Renal cortical epithelial cell (primary cell): Measurements from ENCODE around the gene TCL1B. TPM values are rescaled to one million over a fixed set of nuclear protein-coding genes. Genes with fewer than 3 reads are reported as not detected.
"Not testable (repeated sequence)": the region's sequence is repeated elsewhere in the genome, so short reads cannot be mapped to it uniquely, and the experiment has no call there.

Experiments
- DNase-seq: peaks from one replicate; pipeline ENCODE4 v3.0.0-alpha.2; 2011; ENCODE audit warnings: low read depth
- total RNA-seq: library from RNA; depleted of rRNA; stranded (reverse); fragments of >200 nt; gene quantifications from 2 replicates; pipeline ENCODE4 v1.2.3, GENCODE V29; 2014

TCL1B gene, protein sequence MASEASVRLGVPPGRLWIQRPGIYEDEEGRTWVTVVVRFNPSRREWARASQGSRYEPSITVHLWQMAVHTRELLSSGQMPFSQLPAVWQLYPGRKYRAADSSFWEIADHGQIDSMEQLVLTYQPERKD
- total RNA-seq: not detected in 2 replicates

DNA sequence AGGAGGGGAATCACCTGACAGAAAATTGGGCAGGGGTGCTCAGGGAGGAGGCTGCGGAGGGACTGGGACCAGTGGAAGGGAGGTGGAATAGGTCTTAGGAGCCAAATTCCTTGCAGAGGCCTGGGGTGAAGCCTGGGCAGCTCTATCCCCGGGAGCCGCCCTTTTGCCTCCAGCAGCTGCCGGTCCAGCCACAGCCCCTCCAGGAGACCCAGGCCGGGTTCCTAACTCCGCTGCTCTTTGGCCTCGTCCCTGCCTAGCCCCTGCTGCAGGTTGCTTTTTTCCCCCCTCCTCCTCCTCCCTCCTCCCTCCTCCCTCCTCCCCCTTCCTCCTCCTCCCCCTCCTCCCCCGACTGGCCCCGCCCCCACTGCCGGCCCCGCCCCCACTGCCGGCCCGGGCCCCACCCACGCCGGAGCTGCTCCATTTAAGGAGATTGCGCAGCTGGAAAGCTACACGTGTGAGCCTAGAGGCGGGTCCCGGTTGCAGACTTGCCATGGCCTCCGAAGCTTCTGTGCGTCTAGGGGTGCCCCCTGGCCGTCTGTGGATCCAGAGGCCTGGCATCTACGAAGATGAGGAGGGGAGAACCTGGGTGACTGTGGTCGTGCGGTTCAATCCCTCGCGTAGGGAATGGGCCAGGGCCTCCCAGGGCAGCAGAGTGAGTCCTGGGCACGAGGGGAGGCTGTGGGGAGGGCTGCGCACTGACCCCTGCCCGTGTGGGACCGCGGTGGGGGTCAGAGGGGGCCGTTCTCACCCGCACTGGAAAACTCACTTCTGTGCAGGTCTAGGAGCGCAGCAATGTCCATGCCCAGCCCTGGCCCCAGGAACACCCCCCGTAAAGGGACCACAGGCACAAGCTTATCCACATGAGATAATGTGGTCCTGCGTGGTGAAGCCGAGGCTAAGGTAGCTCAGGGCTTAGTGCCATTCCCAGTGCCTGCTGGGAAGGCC, at the start of gene TCL1B:
TCL1B (plus strand) TSS at position 449 of the 945 bp plus-strand sequence; CDS start at position 491, 42 bp downstream.
- no peak for DNase-seq

DNA sequence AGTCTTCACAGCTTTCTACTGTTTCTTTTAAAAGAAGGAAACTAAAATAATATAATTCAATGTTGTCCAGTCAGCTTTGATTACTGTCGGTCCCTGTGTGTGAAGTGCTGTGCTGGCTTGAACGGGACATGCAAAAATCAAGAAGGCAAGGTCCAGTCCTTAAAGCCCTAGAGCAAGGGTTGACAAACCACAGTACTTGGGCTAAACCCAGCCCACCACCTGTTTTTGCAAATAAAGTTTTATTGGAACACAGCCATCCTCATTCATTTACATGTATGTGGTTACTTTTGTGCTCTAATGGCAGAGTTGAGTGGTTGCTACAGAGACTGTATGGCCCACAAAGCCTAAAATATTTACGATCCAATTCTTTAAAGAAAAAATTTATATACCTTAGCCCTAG, 41.2 kb upstream of the TCL1B start:
- no peak for DNase-seq

DNA sequence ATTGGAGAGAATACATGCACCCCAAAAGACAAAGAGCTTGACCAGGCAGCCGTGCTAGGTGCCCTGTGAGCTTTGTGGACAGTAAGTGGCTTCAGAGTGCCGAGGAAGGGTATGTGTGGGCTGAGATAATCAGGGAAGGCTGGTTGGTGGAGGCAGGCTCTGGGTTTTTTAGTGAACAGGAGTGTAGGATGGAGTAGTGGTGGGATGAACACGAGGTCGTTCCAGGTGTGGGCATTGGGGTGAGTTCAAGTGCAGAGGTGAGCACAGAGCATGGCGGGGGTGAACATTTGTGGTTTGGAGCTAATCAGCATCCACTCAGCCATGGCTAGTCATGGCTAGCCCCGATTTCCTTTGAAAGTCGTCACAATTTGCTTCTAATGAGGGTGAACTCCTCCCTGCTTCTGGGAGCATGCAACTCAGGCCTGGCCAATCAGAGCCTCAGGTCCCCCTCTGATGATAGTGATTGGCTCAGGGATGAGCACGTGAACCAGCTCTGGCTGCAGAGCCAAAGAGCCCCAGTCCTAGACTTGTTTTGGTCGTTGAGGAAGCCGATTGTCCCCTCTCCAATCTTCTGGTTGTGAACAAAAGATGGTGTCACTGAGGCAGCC, 40.7 kb upstream of the TCL1B start:
- DNase-seq: no peak

DNA sequence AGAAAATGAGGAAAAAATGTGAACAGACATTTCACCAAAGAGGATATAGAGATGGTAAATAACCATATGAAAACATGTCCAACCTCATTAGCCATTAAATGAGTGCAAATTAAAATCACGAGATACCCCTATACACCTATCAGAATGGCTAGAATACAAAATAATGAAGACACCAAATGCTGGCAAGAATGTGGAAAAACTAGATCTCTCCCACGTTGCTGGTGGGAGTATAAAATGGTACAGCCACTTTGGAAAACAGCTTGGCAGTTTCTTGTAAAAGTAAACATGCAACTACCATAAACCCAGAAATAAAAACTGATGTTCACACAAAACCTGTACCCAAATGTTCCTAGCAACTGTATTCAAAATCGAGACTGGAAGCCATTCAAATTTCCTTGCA, 38.3 kb upstream of the TCL1B start:
- DNase-seq: no peak

DNA sequence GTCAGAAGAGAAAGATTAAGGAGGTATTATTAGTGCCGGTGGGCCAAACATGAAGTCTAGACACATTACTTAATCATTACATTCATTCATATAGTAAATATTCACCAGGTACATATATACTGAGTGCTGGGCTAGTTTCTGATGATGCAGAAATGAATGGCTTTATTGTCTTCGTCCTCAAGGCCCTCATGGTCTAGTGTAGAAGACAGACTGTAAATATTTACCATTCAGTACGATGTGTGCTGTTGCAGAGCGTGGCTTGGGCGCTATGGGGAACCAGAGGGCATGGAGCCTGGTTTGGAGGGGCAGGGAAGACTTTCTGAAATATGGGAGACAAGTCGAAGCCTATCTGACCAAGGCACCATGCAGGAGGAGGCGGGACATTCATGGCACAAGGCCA, 37.0 kb upstream of the TCL1B start:
- DNase-seq: no peak

DNA sequence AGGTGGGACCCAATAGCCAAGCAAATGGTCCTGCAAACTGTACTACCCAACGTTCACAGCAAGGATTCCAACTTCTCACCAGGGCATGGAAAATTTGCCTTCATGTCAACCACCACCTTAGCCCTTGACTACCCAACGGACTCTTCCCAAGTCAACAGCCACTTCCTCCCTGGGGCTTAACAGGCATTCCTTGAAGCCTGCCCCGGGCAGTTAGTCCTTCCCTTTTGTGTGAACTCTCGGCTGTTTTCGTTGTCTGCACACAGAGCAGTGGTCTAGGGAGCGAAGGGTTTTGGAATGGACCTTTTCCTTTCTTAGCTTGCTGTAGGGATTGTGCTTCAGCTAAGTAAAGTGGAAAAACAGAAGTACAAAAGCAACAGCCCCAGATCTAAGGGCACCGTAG, 35.2 kb upstream of the TCL1B start:
- DNase-seq: no peak

DNA sequence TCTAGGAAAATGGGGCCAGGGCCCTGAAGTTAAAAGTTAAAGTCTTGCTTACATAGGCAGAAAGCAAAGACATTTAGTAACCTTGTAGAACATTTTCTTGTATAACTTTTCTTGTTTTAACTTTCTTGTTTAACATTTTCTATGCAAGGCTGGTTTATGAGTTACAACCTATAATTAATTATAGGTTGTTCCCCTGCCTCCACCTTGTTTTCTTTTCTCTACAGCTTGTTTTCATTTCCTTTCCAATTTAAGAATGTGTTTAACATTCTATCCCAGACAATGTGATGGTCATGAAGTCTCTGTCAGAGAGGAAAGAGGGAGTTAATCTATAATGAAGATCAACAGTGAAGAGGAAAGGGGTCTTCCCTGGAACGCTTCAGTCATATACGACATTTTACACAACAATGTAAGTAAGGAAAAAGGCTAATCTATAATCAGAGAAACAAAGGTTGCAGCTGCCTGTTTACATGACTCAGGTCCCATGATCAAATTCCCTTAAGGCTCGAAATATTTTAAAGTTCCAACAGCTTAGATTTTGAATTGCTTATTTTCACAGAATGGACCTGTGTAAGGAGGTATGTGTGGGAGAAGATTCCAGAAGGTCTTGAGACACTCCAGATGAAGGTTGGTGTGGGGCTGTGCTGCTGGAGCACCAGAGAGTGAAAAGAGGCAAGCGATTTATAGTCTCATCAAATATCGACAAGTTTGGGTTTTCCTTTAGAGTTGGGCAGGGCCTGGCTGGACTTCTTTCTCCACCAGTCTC, 34.2 kb upstream of the TCL1B start:
- DNase-seq: peak; percentile 47

DNA sequence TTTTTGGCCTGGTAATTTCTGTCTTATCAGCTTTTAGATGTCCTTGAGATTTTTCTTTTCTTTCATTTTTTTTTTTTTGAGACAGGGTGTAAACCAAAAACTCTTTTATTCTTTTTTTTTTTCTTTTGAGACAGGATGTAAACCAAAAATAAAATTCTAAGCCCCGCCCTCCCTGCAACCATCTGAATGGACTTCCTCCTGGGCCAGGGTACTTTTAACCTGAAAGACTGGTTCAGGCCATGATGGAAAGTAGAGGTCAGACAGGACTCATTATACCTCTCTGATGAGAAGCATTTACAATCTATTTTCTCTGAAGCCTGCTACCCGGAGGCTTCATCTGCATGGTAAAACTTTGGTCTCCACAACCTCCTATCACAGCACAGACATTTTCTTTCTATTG, 33.5 kb upstream of the TCL1B start:
- no peak for DNase-seq

DNA sequence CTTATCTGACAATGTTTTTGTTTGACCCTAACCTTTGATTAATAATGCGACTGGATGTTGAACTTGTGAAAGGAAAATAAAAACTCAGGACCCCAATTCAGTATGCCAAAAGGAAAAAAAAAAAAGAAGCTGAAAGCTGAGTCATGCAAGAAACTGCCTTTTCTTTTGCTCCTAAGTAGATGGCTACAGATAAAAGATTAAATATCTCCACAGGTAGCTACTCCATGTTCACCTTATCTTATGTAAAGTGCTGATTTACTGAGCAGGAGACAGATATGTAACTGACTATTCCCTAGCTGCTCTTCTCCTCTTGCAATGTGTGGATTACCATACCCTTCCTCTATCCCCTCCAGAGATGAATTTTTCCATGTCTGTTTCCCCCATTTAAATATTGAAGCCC, 30.8 kb upstream of the TCL1B start:
- DNase-seq: no peak

DNA sequence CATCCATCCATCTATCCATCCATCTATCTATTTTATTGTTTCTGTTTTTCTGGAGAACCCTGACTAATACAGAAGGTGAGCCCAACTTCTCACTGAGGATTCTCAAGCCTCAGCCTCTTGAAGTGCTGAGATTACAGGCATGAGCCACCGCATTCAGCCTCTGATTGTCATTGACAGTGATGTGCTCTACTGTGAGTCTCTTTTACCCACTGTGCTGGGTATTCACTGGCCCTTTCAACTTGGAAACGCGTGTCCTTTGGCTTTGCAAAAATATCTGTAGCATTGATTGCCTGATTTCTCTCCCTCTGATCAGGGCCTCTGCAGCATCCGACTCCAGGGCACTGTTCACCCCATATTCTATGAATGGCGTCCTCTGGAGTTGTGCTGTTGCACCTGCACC, 29.6 kb upstream of the TCL1B start:
- DNase-seq: no peak

DNA sequence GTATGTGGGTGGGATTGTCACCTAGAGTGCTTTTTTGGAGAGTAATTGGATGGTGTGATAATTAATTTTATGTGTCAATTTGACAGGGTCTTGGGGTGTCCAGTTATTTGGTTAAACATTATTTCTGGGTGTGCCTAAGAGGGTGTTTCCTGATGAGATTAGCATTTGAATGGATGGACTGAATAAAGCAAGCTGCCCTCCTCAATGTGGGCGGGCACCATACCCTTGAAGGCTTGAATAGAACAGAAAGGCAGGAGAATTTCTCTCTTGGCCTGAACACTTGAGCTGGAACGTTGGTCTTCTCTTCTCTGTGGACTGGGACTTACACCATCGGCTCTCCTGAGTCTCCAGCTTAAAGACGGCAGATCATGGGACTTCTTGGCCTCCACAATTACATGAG, 28.8 kb upstream of the TCL1B start:
- DNase-seq: no peak

DNA sequence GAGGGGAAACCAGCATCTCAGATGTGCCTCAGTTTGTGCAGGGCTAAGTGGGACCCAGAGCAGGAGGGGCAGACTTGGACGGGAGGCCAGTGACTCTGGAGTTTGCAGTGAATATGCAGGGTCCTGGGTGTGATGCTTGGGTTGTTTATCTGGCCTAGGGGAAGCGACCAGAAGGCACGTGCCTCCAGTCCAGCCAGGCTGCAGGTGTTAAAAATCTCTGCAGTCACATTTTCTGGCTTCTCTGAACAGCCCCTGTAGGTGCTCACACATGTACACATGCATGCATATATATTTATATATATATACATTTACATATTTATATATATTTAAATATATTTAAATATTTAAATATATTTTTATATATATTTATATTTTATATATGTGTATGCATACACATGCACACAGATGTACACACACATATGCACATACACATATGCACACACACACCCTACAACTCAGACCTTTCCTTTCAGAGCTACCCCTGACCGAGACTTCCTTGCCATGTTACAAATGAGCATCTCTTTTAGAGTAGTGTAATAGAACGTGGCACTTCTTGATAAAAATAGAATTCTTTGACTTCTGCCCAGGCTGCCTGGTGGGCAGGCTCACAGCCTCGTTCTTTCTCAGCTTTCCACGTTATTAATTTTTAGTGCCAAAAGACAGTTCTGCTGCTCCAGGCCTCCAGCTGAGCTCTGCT, 26.8 kb upstream of the TCL1B start:
- DNase-seq: no peak

DNA sequence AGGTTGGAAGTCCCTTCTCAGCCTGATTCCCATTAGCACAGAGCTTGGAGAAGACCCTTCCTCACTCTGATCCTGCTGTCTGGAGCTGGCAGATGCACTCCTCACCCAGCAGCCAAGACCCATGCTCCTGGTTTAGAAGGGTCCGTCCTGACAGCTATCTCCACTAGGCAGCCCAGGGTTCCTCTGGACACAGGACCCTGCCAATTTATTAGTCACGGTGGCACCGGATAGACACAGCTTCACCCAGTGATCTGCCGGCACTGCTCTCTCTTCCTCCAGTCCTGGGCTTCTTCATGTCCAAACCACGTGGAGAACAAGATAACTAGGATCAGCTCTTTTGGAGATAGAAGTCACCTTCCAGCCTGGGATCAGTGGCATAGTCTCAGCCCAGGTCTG, 26.2 kb upstream of the TCL1B start:
- no peak for DNase-seq

DNA sequence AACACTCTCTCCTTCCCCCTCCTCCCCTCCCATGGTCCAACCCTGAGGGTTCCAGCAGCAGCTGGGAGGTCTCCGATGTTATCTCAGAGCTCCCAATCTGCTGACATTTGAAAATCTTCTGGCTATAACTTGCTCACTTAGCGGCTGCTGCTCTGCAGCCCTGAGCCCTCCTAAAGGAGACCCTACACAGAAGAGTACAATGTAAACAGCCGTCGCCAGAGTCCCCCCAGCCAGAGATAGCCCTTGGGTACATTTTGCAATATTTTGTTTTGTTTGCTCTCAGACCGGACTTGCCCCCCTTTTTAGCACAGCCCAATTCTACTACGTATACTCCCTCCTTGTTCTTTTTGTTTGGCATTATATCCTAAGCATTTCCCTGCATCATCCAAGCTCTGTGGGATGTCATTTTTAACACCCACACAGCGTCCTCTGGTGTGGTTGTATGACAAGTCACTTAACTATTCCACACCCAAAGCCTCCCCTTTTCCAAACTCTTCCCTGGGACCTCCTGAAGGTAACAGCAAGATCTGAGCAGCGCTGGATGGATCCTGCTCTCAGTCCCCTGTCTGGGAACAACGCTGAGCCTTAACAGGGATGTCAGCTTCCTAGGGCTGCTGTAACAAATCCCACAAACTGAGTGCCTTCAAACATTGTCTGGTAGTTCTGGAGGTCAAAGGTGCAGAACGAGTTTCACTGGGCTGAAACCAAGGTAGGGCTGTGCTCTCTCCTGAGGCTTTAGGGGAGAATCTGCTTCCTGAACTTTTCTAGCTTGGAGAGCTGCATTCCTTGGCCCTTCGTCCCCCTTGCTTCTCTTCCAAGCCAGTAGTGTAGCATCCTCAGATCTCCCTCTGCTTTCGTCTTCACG, 25.3 kb upstream of the TCL1B start:
- no peak for DNase-seq

DNA sequence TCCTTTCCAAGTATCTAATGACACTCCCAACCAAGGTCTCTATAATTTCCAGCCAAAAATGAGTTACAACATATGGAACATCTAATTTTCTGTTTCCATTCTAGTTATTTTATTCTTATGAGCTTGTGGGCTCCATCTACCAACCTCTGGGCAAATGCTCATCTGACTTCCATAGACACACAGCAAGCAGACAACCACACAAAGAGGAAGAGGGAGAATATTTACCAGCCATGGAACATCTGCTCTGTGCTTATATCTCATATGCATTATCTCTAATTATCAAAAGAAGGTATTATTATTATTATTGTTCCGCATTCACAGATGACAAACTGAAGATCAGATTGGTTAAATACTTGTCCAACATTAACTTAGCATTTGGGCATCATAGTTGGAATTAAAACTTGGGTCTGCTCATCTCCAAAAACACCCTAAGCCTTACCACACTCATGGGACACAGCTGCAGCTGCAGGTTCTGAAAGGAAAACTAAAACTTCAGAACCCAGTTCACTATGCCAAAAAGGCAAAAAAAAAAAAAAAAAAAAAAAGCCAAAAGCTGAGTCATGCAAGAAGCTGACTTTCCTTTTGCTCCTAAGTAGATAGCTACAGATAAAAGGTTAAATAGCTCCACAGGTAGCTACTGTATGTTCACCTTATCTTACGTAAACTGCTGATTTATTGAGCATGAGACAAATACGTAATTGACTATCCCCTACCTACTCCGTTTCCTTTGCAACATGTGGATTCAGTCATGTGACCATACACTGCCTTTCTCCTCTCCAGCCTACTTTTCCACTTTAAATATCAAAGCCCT, 23.6 kb upstream of the TCL1B start:
- peak; percentile 9 for DNase-seq

DNA sequence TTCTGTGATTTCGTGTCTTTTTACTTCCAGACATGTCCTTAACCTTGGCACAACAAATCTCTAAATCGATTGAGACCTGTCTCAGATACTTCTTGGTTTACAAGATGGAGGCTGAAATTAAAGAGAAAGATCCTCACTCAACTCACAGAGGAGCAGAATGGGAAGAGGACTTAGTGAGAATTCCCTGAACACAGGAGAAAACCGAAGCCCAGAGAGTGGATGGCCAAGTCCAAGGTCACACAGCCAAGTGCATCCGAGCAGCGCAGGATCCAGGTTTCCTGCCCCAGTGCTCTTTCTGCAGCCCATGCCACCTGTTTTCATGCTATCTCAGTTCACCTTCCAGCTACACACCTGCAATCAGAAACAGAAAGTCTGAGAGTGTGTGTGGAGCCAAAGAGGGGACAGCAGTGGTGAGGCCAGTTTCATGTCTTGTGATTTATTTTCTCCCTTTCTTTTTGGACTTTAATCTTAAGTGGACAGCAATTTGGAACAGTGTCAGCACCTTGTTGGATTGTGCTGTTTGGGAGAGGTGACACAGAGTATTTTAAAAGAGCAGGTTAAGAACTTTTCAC, 22.9 kb upstream of the TCL1B start:
- DNase-seq: no peak

DNA sequence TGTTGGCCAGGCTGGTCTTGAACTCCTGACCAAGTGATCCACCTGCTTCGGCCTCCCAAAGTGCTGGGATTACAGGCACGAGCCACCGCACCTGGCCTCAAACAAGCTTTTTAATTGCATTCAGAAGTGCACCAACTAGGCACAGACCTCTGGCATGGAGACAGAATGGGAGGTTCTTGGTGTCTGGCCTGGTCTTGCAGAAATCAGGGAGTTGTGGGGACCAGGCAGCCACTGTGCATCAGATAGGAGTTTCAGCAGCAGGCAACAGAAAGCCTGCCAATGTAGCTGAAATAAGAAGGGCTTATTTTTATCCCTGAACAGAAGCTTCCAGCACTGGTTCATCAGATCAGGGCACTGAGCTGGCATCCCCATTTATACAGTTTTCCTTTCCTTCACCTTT, 22.2 kb upstream of the TCL1B start:
- DNase-seq: no peak

DNA sequence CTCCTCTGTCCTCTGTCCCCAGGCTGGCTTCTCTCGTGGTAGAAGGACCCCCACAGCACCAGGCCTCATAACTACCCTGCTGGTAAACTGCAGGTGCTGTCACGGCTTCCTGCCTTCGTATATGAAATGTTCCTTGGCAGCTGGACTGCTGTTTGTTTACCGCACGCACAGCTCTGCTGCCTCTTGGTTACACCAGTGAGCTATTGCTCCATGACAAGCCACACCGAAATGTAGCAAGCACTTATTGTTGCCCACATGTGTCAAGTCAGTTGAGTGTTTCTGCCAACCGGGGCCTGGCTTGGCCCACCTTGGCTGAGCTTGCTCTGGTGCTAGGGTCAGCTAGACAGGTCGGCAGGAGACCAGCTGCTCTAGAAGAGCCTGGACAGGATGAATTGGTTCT, 21.7 kb upstream of the TCL1B start:
- DNase-seq: no peak

DNA sequence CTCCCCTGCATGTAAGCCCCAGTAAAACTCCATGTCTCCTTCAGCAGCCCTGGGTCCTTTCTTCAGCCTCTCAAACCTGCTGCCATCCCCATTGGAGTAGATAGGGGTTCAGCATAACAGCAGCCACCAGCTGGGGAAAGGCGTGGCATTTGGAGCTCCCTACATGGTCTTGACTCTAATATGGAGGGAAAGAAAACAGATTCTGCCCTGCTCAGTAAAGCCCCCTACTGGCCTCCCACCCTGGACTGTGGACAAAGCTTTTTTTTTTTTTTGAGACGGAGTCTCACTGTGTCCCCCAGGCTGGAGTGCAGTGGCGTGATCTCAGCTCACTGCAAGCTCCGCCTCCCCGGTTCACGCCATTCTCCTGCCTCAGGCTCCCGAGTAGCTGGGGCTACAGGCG, 20.7 kb upstream of the TCL1B start:
- DNase-seq: not testable (repeated sequence)

DNA sequence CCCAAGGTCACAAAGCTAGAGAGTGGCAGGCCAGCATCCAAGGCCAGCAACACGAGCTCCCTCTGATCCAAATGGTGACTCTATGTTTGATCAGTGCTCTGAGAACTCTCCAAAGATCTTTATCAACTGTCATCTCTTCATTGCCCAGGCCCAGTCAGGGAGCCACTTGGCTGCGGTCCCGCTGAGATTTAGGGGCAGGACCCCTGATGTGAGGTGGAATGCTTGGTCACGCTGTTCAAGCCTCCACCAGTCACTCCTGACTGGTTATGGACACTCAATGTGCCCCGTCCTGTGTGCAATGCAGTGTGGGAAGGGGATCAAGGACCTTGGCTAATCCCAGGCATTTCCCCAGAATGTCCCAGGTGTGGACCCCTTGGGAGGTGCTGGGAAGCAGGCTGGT, 19.8 kb upstream of the TCL1B start:
- no peak for DNase-seq
